ENCODE data around the gene DCC. TPM values are rescaled to one million over a fixed set of nuclear protein-coding genes. Genes with fewer than 3 reads are reported as not detected.

DCC gene
- polyA plus RNA-seq, 1 of the 3 experiments (the other 2 are of a cell fraction): 0.20 TPM

- no peak overlapping the region for H3K9ac ChIP-seq
- H3K79me2 ChIP-seq (ENCODE audit: insufficient read depth): no peaks in the 10 kb centered on the region
- no peaks in the 10 kb centered on the region for H3K9me3 ChIP-seq
- H3K4me3 ChIP-seq (ENCODE audit: low read depth in 2 of 2, low read length in 1 of 2): no peak overlapping the region
- TF ChIP-seq ELF1 (IDR thresholded peaks at IDR 0.05): no peak
- no peak for TF ChIP-seq FOXJ3 (CRISPR knock-in tag; IDR thresholded peaks at IDR 0.05)
- no peak for TF ChIP-seq MEF2A (IDR thresholded peaks at IDR 0.05; ENCODE audit: borderline replicate concordance, low read depth)
- TF ChIP-seq FOSL2 (IDR thresholded peaks at IDR 0.05; ENCODE audit: borderline replicate concordance, low read depth): no peak
- TF ChIP-seq RFX5 (IDR thresholded peaks at IDR 0.05; ENCODE audit: low read length): no peak
- TF ChIP-seq YY1 (IDR thresholded peaks at IDR 0.05; ENCODE audit: low read depth): no peak
- no peak for TF ChIP-seq MXI1 (IDR thresholded peaks at IDR 0.05; ENCODE audit: low read depth, low read length)
- TF ChIP-seq USF2 (IDR thresholded peaks at IDR 0.05; ENCODE audit: borderline replicate concordance, low read depth, low read length): no peak
- POLR2A ChIA-PET: no interaction called here
- H3K4me2 ChIP-seq: no peak overlapping the region
- H3K36me3 ChIP-seq (replicated peaks in 1 of 2; ENCODE audit: control insufficient read depth in 1 of 2, insufficient read depth in 2 of 2, low read length in 1 of 2): no peaks in the 10 kb centered on the region
- no peak for DNase-seq
- H3F3A ChIP-seq (replicated peaks; ENCODE audit: insufficient read depth): no peaks in the 10 kb centered on the region
- no peak overlapping the region for H2AFZ ChIP-seq (ENCODE audit: low read depth)
- no peaks in the 10 kb centered on the region for H4K20me1 ChIP-seq (ENCODE audit: insufficient read depth)
- 13% methylated on average over 1 of the region's 1 CpG for WGBS (ENCODE audit: low lambda C conversion rate)
- H3K4me1 ChIP-seq (ENCODE audit: control insufficient read depth in 1 of 2, insufficient read depth in 2 of 2, low read depth in 1 of 2, low read length in 1 of 2): no peaks in the 10 kb centered on the region
- CTCF ChIA-PET: no interaction called here
- H3K9me2 ChIP-seq: no peaks in the 10 kb centered on the region
- H3K27me3 ChIP-seq (ENCODE audit: insufficient read depth): no peaks in the 10 kb centered on the region
- H3K27ac ChIP-seq (ENCODE audit: low read depth in 2 of 2, low read length in 1 of 2): no peak overlapping the region
Observed at GRCh38 chr18:52582516-52582915, 242.5 kb downstream of the DCC start.

DNA sequence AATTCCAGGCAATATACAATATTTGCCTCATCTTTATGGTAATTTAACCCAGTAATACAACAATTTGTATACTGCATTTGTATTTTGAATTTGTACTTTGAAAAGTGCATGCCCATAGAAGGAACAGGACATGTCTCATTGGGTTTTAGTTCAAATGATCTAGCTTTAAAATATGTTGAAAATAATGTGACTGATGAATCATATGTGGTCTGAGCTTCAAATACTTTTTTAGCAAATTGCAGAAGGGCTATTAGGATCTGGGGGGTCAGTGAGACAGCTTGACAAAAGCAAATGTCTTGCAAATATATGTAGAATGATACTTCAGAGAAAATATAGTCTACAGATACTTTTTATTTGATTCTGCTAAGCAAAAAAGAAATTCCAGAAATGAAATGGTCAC, 248.9 kb downstream of the DCC start:
- Histone ChIP-seq H3K4me1 (ENCODE audit: control insufficient read depth in 1 of 2, insufficient read depth in 2 of 2, low read depth in 1 of 2, low read length in 1 of 2) (peaks cover 0 to 11% of the 10 kb centered on the region in 2 experiments; a peak in 1 of 4 replicates), H3K27ac (ENCODE audit: low read depth in 2 of 2, low read length in 1 of 2) (peak overlapping the region in 1 of 2 experiments; percentile 40; a peak in 1 of 4 replicates), H3K9me2 (no peaks in the 10 kb centered on the region), H3K79me2 (ENCODE audit: insufficient read depth) (no peaks in the 10 kb centered on the region), H4K20me1 (ENCODE audit: insufficient read depth) (no peaks in the 10 kb centered on the region), H3K4me3 (ENCODE audit: low read depth in 2 of 2, low read length in 1 of 2) (no peak overlapping the region), H3K27me3 (ENCODE audit: insufficient read depth) (no peaks in the 10 kb centered on the region), H3K9me3 (no peaks in the 10 kb centered on the region), H2AFZ (ENCODE audit: low read depth) (no peak overlapping the region), H3K4me2 (no peak overlapping the region), H3K9ac (no peak overlapping the region), H3K36me3 (replicated peaks in 1 of 2; ENCODE audit: control insufficient read depth in 1 of 2, insufficient read depth in 2 of 2, low read length in 1 of 2) (no peaks in the 10 kb centered on the region), H3F3A (replicated peaks; ENCODE audit: insufficient read depth) (no peaks in the 10 kb centered on the region)
- DNase-seq: no peak
- TF ChIP-seq TCF12 (IDR thresholded peaks at IDR 0.05) (no peak), TEAD4 (IDR thresholded peaks at IDR 0.05; ENCODE audit: borderline replicate concordance, insufficient read depth) (no peak), ELF1 (IDR thresholded peaks at IDR 0.05) (no peak), USF2 (IDR thresholded peaks at IDR 0.05; ENCODE audit: borderline replicate concordance, low read depth, low read length) (no peak), MXI1 (IDR thresholded peaks at IDR 0.05; ENCODE audit: low read depth, low read length) (no peak), PBX3 (IDR thresholded peaks at IDR 0.05) (no peak), MAX (IDR thresholded peaks at IDR 0.05; ENCODE audit: low read depth) (no peak)
- TF ChIP-seq, protein P1, sequence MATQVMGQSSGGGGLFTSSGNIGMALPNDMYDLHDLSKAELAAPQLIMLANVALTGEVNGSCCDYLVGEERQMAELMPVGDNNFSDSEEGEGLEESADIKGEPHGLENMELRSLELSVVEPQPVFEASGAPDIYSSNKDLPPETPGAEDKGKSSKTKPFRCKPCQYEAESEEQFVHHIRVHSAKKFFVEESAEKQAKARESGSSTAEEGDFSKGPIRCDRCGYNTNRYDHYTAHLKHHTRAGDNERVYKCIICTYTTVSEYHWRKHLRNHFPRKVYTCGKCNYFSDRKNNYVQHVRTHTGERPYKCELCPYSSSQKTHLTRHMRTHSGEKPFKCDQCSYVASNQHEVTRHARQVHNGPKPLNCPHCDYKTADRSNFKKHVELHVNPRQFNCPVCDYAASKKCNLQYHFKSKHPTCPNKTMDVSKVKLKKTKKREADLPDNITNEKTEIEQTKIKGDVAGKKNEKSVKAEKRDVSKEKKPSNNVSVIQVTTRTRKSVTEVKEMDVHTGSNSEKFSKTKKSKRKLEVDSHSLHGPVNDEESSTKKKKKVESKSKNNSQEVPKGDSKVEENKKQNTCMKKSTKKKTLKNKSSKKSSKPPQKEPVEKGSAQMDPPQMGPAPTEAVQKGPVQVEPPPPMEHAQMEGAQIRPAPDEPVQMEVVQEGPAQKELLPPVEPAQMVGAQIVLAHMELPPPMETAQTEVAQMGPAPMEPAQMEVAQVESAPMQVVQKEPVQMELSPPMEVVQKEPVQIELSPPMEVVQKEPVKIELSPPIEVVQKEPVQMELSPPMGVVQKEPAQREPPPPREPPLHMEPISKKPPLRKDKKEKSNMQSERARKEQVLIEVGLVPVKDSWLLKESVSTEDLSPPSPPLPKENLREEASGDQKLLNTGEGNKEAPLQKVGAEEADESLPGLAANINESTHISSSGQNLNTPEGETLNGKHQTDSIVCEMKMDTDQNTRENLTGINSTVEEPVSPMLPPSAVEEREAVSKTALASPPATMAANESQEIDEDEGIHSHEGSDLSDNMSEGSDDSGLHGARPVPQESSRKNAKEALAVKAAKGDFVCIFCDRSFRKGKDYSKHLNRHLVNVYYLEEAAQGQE (IDR thresholded peaks at IDR 0.05; ENCODE audit: low read depth, low read length): no peak
- TF ChIP-seq, protein P2, sequence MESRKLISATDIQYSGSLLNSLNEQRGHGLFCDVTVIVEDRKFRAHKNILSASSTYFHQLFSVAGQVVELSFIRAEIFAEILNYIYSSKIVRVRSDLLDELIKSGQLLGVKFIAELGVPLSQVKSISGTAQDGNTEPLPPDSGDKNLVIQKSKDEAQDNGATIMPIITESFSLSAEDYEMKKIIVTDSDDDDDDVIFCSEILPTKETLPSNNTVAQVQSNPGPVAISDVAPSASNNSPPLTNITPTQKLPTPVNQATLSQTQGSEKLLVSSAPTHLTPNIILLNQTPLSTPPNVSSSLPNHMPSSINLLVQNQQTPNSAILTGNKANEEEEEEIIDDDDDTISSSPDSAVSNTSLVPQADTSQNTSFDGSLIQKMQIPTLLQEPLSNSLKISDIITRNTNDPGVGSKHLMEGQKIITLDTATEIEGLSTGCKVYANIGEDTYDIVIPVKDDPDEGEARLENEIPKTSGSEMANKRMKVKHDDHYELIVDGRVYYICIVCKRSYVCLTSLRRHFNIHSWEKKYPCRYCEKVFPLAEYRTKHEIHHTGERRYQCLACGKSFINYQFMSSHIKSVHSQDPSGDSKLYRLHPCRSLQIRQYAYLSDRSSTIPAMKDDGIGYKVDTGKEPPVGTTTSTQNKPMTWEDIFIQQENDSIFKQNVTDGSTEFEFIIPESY (IDR thresholded peaks at IDR 0.05; ENCODE audit: borderline replicate concordance, low read depth): no peak
- ChIA-PET CTCF (no interaction called here), POLR2A (no interaction called here)
